WTC11 (cell line): Measurements from ENCODE around the gene TMEM217. TPM values are rescaled to one million over a fixed set of nuclear protein-coding genes. Genes with fewer than 3 reads are reported as not detected.

Experiments
- ATAC-seq: fragments of 200-7000 bp; cut with Tn5 transposase; 2 replicates; pipeline ENCODE4 v1.10.0; 2021; ENCODE audit warnings: mild to moderate bottlenecking, moderate library complexity
- CTCF ChIA-PET: fragments of 300-600 bp; sonication (Branson Sonifier 250); formaldehyde crosslinking; loops from one replicate; lab custom pipeline; 2021; ENCODE audit warnings: antibody characterized with exemption; lab: Charles Lee
- POLR2A ChIA-PET: fragments of 350-600 bp; sonication (Branson Sonifier 250); formaldehyde crosslinking; loops from one replicate; lab custom pipeline; 2021; ENCODE audit warnings: antibody characterized with exemption; lab: Charles Lee
- DNase-seq: peaks from one replicate; pipeline ENCODE4 v3.0.0; 2021; ENCODE audit warnings: low spot score
- H3K27ac Mint-ChIP-seq: 2 replicates; pipeline ENCODE4 v1.8.0; 2021; ENCODE audit warnings: mixed read lengths
- H3K27me3 Mint-ChIP-seq: 2 replicates; pipeline ENCODE4 v1.8.0; 2021; ENCODE audit warnings: low read depth, mild to moderate bottlenecking, moderate library complexity, mixed read lengths
- H3K36me3 Mint-ChIP-seq: 2 replicates; pipeline ENCODE4 v1.8.0; 2021; ENCODE audit warnings: mixed read lengths
- H3K4me1 Mint-ChIP-seq: 2 replicates; pipeline ENCODE4 v1.8.0; 2022; ENCODE audit warnings: mixed read lengths
- H3K4me3 Mint-ChIP-seq: 2 replicates; pipeline ENCODE4 v1.8.0; 2021; ENCODE audit warnings: mild to moderate bottlenecking, moderate library complexity, mixed read lengths
- H3K9me3 Mint-ChIP-seq: 2 replicates; pipeline ENCODE4 v1.8.0; 2021; ENCODE audit warnings: mixed read lengths
- ELF4 ChIP-seq: sonication (generic); formaldehyde crosslinking; IDR thresholded peaks from 2 replicates; pipeline ENCODE4 v1.8.1; 2022; ENCODE audit warnings: low read depth, mild to moderate bottlenecking, moderate library complexity, missing genetic modification reagents
- GABPB1 ChIP-seq: sonication (generic); formaldehyde crosslinking; IDR thresholded peaks from 2 replicates; pipeline ENCODE4 v1.8.1; 2023; ENCODE audit warnings: mild to moderate bottlenecking, missing genetic modification reagents
- HMGA2 ChIP-seq: fragments of 250-450 bp; sonication (Bioruptor Pico); IDR thresholded peaks from 2 replicates; pipeline ENCODE4 v1.4.0; 2021; ENCODE audit warnings: mild to moderate bottlenecking, moderate library complexity
- KAT7 ChIP-seq: sonication (generic); formaldehyde crosslinking; IDR thresholded peaks from 2 replicates; pipeline ENCODE4 v1.8.1; 2023; ENCODE audit warnings: missing genetic modification reagents, mild to moderate bottlenecking, borderline replicate concordance
- NR1H2 ChIP-seq: sonication (generic); formaldehyde crosslinking; IDR thresholded peaks from 2 replicates; pipeline ENCODE4 v1.9.0; 2021; ENCODE audit warnings: mild to moderate bottlenecking, moderate library complexity, missing genetic modification reagents
- PRRX2 ChIP-seq: fragments of 250-450 bp; sonication (Bioruptor Pico); IDR thresholded peaks from 2 replicates; pipeline ENCODE4 v1.8.0; 2021; ENCODE audit warnings: mild to moderate bottlenecking
- RELA ChIP-seq: sonication (generic); formaldehyde crosslinking; IDR thresholded peaks from 2 replicates; pipeline ENCODE4 v1.8.1; 2022; ENCODE audit warnings: missing genetic modification reagents, mild to moderate bottlenecking, borderline replicate concordance
- SOX15 ChIP-seq: fragments of 250-450 bp; sonication (Bioruptor Pico); IDR thresholded peaks from 2 replicates; pipeline ENCODE4 v1.9.0; 2021; ENCODE audit warnings: mild to moderate bottlenecking
- TEAD4 ChIP-seq: sonication (generic); formaldehyde crosslinking; IDR thresholded peaks from 2 replicates; pipeline ENCODE4 v1.8.0; 2022; ENCODE audit warnings: mild to moderate bottlenecking, missing genetic modification reagents
- ZBTB21 ChIP-seq: sonication (generic); formaldehyde crosslinking; IDR thresholded peaks from 2 replicates; pipeline ENCODE4 v1.8.1; 2023; ENCODE audit warnings: mild to moderate bottlenecking, missing genetic modification reagents, borderline replicate concordance
- ZNF263 ChIP-seq: sonication (generic); formaldehyde crosslinking; IDR thresholded peaks from 2 replicates; pipeline ENCODE4 v1.8.1; 2022; ENCODE audit warnings: low read depth, mild to moderate bottlenecking, moderate library complexity, missing genetic modification reagents
- ZNF396 ChIP-seq: fragments of 250-450 bp; sonication (Bioruptor Pico); IDR thresholded peaks from 2 replicates; pipeline ENCODE4 v1.8.0; 2021; ENCODE audit warnings: mild to moderate bottlenecking, moderate library complexity, borderline replicate concordance
- total RNA-seq: library from RNA; stranded (reverse); gene quantifications from 3 replicates; pipeline ENCODE4 v1.2.3, GENCODE V29; 2021
- TF ChIP-seq, protein P1 (sequence below): sonication (generic); formaldehyde crosslinking; IDR thresholded peaks from 2 replicates; pipeline ENCODE4 v1.8.0; 2022; ENCODE audit warnings: missing genetic modification reagents
- TF ChIP-seq, protein P2 (sequence below): fragments of 250-450 bp; sonication (Bioruptor Pico); IDR thresholded peaks from 2 replicates; pipeline ENCODE4 v1.9.0; 2021; ENCODE audit warnings: mild to moderate bottlenecking, borderline replicate concordance
- TF ChIP-seq, protein P3 (sequence below): sonication (generic); formaldehyde crosslinking; IDR thresholded peaks from 2 replicates; pipeline ENCODE4 v1.8.1; 2022; ENCODE audit warnings: low read depth, missing genetic modification reagents, borderline replicate concordance
- TF ChIP-seq, protein P4 (sequence below): fragments of 250-450 bp; sonication (Bioruptor Pico); conservative IDR thresholded peaks from 2 replicates; pipeline ENCODE4 v1.9.0; 2021; ENCODE audit warnings: mild to moderate bottlenecking
- TF ChIP-seq, protein P5 (sequence below): sonication (generic); formaldehyde crosslinking; IDR thresholded peaks from 2 replicates; pipeline ENCODE4 v1.8.1; 2023; ENCODE audit warnings: mild to moderate bottlenecking, missing genetic modification reagents
- TF ChIP-seq, protein P6 (sequence below): sonication (generic); formaldehyde crosslinking; conservative IDR thresholded peaks from 2 replicates; pipeline ENCODE4 v1.8.1; 2022; ENCODE audit warnings: mild to moderate bottlenecking, missing genetic modification reagents
- TF ChIP-seq, protein P7 (sequence below): sonication (generic); formaldehyde crosslinking; IDR thresholded peaks from 2 replicates; pipeline ENCODE4 v1.8.1; 2022; ENCODE audit warnings: mild to moderate bottlenecking, moderate library complexity, missing genetic modification reagents
- TF ChIP-seq, protein P8 (sequence below): sonication (generic); formaldehyde crosslinking; IDR thresholded peaks from 2 replicates; pipeline ENCODE4 v1.8.0; 2023; ENCODE audit warnings: mild to moderate bottlenecking, missing genetic modification reagents

Gene TMEM217
- total RNA-seq, 1 experiment from 2014 or later = 0.61 TPM

DNA sequence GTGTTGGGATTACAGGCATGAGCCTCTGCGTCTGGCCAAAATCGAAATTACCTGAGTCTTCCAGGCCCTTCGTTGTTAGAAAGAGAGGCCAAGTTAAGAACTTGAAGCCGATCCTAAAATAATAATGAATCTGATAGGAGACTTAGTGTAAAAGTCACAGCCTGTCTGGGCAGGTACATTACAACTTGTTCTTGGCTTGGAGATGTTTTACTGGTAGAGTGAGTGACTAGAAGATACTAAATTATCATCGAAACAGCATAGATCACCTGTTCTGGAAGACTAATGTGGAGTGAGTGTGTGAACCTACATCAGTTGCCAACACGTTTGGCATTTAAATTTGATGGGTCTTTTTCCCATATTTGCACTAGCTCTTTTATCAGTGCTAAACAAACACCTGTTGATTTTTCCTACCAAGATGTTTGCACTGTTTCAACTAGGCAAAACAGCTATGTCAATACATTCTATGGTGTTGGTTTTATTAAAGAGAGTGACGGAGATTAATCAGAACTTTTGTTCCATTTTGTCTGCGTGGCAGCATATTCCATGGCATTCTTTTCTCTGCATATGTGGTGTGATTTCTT lies 4.6 kb upstream of the TMEM217 start:
- no peak for DNase-seq
- no peak for ATAC-seq
- no peaks in the 10 kb centered on the region for H3K36me3 Mint-ChIP-seq
- POLR2A ChIA-PET = no interaction called here
- no peaks in the 10 kb centered on the region for H3K9me3 Mint-ChIP-seq
- H3K4me1 Mint-ChIP-seq = peaks cover 58% of the 10 kb centered on the region
- peak overlapping the region; percentile 24; the same call in 1 of the 2 replicates for H3K27ac Mint-ChIP-seq
- no peak overlapping the region for H3K4me3 Mint-ChIP-seq
- H3K27me3 Mint-ChIP-seq = no peaks in the 10 kb centered on the region
- TF ChIP-seq ELF4 (CRISPR knock-in tag) (no peak), NR1H2 (CRISPR knock-in tag) (no peak), ZBTB21 (CRISPR knock-in tag) (no peak), SOX15 (CRISPR knock-in tag) (no peak), KAT7 (CRISPR knock-in tag) (no peak), PRRX2 (no peak), HMGA2 (CRISPR knock-in tag) (no peak), GABPB1 (CRISPR knock-in tag) (no peak), TEAD4 (CRISPR knock-in tag) (no peak), ZNF396 (CRISPR knock-in tag) (no peak), ZNF263 (CRISPR knock-in tag) (no peak), RELA (no peak)
- TF ChIP-seq, protein P1, sequence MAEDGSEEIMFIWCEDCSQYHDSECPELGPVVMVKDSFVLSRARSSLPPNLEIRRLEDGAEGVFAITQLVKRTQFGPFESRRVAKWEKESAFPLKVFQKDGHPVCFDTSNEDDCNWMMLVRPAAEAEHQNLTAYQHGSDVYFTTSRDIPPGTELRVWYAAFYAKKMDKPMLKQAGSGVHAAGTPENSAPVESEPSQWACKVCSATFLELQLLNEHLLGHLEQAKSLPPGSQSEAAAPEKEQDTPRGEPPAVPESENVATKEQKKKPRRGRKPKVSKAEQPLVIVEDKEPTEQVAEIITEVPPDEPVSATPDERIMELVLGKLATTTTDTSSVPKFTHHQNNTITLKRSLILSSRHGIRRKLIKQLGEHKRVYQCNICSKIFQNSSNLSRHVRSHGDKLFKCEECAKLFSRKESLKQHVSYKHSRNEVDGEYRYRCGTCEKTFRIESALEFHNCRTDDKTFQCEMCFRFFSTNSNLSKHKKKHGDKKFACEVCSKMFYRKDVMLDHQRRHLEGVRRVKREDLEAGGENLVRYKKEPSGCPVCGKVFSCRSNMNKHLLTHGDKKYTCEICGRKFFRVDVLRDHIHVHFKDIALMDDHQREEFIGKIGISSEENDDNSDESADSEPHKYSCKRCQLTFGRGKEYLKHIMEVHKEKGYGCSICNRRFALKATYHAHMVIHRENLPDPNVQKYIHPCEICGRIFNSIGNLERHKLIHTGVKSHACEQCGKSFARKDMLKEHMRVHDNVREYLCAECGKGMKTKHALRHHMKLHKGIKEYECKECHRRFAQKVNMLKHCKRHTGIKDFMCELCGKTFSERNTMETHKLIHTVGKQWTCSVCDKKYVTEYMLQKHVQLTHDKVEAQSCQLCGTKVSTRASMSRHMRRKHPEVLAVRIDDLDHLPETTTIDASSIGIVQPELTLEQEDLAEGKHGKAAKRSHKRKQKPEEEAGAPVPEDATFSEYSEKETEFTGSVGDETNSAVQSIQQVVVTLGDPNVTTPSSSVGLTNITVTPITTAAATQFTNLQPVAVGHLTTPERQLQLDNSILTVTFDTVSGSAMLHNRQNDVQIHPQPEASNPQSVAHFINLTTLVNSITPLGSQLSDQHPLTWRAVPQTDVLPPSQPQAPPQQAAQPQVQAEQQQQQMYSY (CRISPR knock-in tag) = no peak
- TF ChIP-seq, protein P2, sequence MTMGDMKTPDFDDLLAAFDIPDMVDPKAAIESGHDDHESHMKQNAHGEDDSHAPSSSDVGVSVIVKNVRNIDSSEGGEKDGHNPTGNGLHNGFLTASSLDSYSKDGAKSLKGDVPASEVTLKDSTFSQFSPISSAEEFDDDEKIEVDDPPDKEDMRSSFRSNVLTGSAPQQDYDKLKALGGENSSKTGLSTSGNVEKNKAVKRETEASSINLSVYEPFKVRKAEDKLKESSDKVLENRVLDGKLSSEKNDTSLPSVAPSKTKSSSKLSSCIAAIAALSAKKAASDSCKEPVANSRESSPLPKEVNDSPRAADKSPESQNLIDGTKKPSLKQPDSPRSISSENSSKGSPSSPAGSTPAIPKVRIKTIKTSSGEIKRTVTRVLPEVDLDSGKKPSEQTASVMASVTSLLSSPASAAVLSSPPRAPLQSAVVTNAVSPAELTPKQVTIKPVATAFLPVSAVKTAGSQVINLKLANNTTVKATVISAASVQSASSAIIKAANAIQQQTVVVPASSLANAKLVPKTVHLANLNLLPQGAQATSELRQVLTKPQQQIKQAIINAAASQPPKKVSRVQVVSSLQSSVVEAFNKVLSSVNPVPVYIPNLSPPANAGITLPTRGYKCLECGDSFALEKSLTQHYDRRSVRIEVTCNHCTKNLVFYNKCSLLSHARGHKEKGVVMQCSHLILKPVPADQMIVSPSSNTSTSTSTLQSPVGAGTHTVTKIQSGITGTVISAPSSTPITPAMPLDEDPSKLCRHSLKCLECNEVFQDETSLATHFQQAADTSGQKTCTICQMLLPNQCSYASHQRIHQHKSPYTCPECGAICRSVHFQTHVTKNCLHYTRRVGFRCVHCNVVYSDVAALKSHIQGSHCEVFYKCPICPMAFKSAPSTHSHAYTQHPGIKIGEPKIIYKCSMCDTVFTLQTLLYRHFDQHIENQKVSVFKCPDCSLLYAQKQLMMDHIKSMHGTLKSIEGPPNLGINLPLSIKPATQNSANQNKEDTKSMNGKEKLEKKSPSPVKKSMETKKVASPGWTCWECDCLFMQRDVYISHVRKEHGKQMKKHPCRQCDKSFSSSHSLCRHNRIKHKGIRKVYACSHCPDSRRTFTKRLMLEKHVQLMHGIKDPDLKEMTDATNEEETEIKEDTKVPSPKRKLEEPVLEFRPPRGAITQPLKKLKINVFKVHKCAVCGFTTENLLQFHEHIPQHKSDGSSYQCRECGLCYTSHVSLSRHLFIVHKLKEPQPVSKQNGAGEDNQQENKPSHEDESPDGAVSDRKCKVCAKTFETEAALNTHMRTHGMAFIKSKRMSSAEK (CRISPR knock-in tag) = no peak
- TF ChIP-seq, protein P3, sequence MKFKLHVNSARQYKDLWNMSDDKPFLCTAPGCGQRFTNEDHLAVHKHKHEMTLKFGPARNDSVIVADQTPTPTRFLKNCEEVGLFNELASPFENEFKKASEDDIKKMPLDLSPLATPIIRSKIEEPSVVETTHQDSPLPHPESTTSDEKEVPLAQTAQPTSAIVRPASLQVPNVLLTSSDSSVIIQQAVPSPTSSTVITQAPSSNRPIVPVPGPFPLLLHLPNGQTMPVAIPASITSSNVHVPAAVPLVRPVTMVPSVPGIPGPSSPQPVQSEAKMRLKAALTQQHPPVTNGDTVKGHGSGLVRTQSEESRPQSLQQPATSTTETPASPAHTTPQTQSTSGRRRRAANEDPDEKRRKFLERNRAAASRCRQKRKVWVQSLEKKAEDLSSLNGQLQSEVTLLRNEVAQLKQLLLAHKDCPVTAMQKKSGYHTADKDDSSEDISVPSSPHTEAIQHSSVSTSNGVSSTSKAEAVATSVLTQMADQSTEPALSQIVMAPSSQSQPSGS (CRISPR knock-in tag) = no peak
- TF ChIP-seq, protein P4, sequence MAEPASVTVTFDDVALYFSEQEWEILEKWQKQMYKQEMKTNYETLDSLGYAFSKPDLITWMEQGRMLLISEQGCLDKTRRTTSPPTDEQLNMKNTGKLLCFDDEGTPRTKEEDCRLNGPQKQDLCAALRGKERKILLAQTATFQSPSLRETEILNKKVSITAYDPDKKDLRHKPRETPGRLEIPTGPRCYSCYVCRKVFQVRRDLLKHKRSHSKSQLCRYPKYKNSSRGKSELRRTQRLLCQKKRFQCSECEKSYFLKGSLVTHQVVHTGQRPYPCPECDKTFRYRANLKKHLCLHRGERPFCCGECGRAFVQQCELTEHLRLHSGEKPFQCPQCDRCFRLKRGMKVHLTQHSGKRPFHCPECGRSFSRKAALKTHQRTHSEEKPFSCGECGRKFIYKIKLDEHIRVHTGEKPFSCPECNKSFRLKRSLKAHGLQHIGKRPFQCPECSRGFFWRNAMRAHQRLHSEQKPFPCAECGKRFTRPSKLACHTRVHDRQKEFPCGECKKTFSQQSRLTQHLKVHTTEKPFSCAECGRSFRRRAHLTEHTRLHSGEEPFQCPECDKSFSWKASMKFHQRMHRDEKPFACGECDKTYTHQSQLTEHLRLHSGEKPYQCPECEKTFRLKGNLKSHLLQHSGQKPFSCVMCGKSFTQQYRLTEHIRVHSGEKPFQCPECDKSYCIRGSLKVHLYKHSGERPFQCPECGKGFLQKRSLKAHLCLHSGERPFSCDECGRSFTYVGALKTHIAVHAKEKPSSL = no peak
- TF ChIP-seq, protein P5, sequence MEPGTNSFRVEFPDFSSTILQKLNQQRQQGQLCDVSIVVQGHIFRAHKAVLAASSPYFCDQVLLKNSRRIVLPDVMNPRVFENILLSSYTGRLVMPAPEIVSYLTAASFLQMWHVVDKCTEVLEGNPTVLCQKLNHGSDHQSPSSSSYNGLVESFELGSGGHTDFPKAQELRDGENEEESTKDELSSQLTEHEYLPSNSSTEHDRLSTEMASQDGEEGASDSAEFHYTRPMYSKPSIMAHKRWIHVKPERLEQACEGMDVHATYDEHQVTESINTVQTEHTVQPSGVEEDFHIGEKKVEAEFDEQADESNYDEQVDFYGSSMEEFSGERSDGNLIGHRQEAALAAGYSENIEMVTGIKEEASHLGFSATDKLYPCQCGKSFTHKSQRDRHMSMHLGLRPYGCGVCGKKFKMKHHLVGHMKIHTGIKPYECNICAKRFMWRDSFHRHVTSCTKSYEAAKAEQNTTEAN (CRISPR knock-in tag) = no peak
- TF ChIP-seq, protein P6, sequence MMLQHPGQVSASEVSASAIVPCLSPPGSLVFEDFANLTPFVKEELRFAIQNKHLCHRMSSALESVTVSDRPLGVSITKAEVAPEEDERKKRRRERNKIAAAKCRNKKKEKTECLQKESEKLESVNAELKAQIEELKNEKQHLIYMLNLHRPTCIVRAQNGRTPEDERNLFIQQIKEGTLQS (CRISPR knock-in tag) = no peak
- TF ChIP-seq, protein P7, sequence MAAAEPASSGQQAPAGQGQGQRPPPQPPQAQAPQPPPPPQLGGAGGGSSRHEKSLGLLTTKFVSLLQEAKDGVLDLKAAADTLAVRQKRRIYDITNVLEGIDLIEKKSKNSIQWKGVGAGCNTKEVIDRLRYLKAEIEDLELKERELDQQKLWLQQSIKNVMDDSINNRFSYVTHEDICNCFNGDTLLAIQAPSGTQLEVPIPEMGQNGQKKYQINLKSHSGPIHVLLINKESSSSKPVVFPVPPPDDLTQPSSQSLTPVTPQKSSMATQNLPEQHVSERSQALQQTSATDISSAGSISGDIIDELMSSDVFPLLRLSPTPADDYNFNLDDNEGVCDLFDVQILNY (CRISPR knock-in tag) = no peak
- TF ChIP-seq, protein P8, sequence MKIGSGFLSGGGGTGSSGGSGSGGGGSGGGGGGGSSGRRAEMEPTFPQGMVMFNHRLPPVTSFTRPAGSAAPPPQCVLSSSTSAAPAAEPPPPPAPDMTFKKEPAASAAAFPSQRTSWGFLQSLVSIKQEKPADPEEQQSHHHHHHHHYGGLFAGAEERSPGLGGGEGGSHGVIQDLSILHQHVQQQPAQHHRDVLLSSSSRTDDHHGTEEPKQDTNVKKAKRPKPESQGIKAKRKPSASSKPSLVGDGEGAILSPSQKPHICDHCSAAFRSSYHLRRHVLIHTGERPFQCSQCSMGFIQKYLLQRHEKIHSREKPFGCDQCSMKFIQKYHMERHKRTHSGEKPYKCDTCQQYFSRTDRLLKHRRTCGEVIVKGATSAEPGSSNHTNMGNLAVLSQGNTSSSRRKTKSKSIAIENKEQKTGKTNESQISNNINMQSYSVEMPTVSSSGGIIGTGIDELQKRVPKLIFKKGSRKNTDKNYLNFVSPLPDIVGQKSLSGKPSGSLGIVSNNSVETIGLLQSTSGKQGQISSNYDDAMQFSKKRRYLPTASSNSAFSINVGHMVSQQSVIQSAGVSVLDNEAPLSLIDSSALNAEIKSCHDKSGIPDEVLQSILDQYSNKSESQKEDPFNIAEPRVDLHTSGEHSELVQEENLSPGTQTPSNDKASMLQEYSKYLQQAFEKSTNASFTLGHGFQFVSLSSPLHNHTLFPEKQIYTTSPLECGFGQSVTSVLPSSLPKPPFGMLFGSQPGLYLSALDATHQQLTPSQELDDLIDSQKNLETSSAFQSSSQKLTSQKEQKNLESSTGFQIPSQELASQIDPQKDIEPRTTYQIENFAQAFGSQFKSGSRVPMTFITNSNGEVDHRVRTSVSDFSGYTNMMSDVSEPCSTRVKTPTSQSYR (CRISPR knock-in tag) = no peak
- TF ChIP-seq, all 79 proteins: peak for 0
- CTCF ChIA-PET = no interaction called here
